WTC11 (cell line): ENCODE measurements around the gene SPOP. TPM values are rescaled to one million over a fixed set of nuclear protein-coding genes. Genes with fewer than 3 reads are reported as not detected.

Experiments used
- AFF4 ChIP-seq: sonication (generic); formaldehyde crosslinking; IDR thresholded peaks from 2 replicates; pipeline ENCODE4 v1.8.1; 2023; ENCODE audit warnings: mild to moderate bottlenecking, missing genetic modification reagents, borderline replicate concordance
- ATF1 ChIP-seq: sonication (generic); formaldehyde crosslinking; IDR thresholded peaks from 2 replicates; pipeline ENCODE4 v1.8.1; 2023; ENCODE audit warnings: mild to moderate bottlenecking, moderate library complexity, missing genetic modification reagents
- CREB1 ChIP-seq: sonication (generic); formaldehyde crosslinking; IDR thresholded peaks from 2 replicates; pipeline ENCODE4 v1.8.0; 2023; ENCODE audit warnings: mild to moderate bottlenecking, missing genetic modification reagents
- ELF4 ChIP-seq: sonication (generic); formaldehyde crosslinking; IDR thresholded peaks from 2 replicates; pipeline ENCODE4 v1.8.1; 2022; ENCODE audit warnings: low read depth, mild to moderate bottlenecking, moderate library complexity, missing genetic modification reagents
- FOXP1 ChIP-seq: sonication (generic); formaldehyde crosslinking; IDR thresholded peaks from 2 replicates; pipeline ENCODE4 v1.8.0; 2022; ENCODE audit warnings: missing genetic modification reagents, mild to moderate bottlenecking, moderate library complexity, borderline replicate concordance
- GABPB1 ChIP-seq: sonication (generic); formaldehyde crosslinking; IDR thresholded peaks from 2 replicates; pipeline ENCODE4 v1.8.1; 2023; ENCODE audit warnings: mild to moderate bottlenecking, missing genetic modification reagents
- GRHL2 ChIP-seq: fragments of 250-450 bp; sonication (Bioruptor Pico); IDR thresholded peaks from 2 replicates; pipeline ENCODE4 v1.8.0; 2022; ENCODE audit warnings: mild to moderate bottlenecking, moderate library complexity; ENCODE audit not compliant: insufficient replicate concordance, severe bottlenecking
- HMGXB4 ChIP-seq: sonication (generic); formaldehyde crosslinking; IDR thresholded peaks from 2 replicates; pipeline ENCODE4 v1.8.1; 2023; ENCODE audit warnings: mild to moderate bottlenecking, moderate library complexity, missing genetic modification reagents
- JUN ChIP-seq: sonication (generic); formaldehyde crosslinking; IDR thresholded peaks from 2 replicates; pipeline ENCODE4 v1.8.0; 2023; ENCODE audit warnings: mild to moderate bottlenecking, missing genetic modification reagents
- MYBL2 ChIP-seq: sonication (generic); formaldehyde crosslinking; IDR thresholded peaks from 2 replicates; pipeline ENCODE4 v1.8.1; 2023; ENCODE audit warnings: mild to moderate bottlenecking, moderate library complexity, missing genetic modification reagents
- NFYB ChIP-seq: sonication (generic); formaldehyde crosslinking; conservative IDR thresholded peaks from 2 replicates; pipeline ENCODE4 v1.8.0; 2022; ENCODE audit warnings: low read depth, missing genetic modification reagents
- PRRX2 ChIP-seq: fragments of 250-450 bp; sonication (Bioruptor Pico); IDR thresholded peaks from 2 replicates; pipeline ENCODE4 v1.8.0; 2021; ENCODE audit warnings: mild to moderate bottlenecking
- USF2 ChIP-seq: sonication (generic); formaldehyde crosslinking; IDR thresholded peaks from 2 replicates; pipeline ENCODE4 v1.8.1; 2023; ENCODE audit warnings: mild to moderate bottlenecking, missing genetic modification reagents, moderate library complexity
- ZBTB21 ChIP-seq: sonication (generic); formaldehyde crosslinking; IDR thresholded peaks from 2 replicates; pipeline ENCODE4 v1.8.1; 2023; ENCODE audit warnings: mild to moderate bottlenecking, missing genetic modification reagents, borderline replicate concordance
- ZNF138 ChIP-seq: sonication (generic); formaldehyde crosslinking; conservative IDR thresholded peaks from 2 replicates; pipeline ENCODE4 v1.8.1; 2022; ENCODE audit warnings: mild to moderate bottlenecking, moderate library complexity, missing genetic modification reagents
- ZNF281 ChIP-seq: sonication (generic); formaldehyde crosslinking; IDR thresholded peaks from 2 replicates; pipeline ENCODE4 v1.8.0; 2023; ENCODE audit warnings: mild to moderate bottlenecking, missing genetic modification reagents
- ZNF317 ChIP-seq: sonication (generic); formaldehyde crosslinking; IDR thresholded peaks from 2 replicates; pipeline ENCODE4 v1.8.1; 2023; ENCODE audit warnings: low read depth, mild to moderate bottlenecking, moderate library complexity, missing genetic modification reagents, borderline replicate concordance
- ZNF671 ChIP-seq: fragments of 250-450 bp; sonication (Bioruptor Pico); IDR thresholded peaks from 2 replicates; pipeline ENCODE4 v1.8.0; 2021; ENCODE audit warnings: mild to moderate bottlenecking
- total RNA-seq: library from RNA; stranded (reverse); gene quantifications from 3 replicates; pipeline ENCODE4 v1.2.3, GENCODE V29; 2021
- TF ChIP-seq, protein P1 (sequence below): sonication (generic); formaldehyde crosslinking; IDR thresholded peaks from 2 replicates; pipeline ENCODE4 v1.8.0; 2022; ENCODE audit warnings: mild to moderate bottlenecking, missing genetic modification reagents
- TF ChIP-seq, protein P2 (sequence below): fragments of 250-450 bp; sonication (Bioruptor Pico); IDR thresholded peaks from 2 replicates; pipeline ENCODE4 v1.9.0; 2021; ENCODE audit warnings: moderate library complexity, mild to moderate bottlenecking, inconsistent platforms, borderline replicate concordance
- TF ChIP-seq, protein P3 (sequence below): sonication (generic); formaldehyde crosslinking; IDR thresholded peaks from 2 replicates; pipeline ENCODE4 v1.8.0; 2022; ENCODE audit warnings: mild to moderate bottlenecking, missing genetic modification reagents
- TF ChIP-seq, protein P4 (sequence below): fragments of 200-600 bp; IDR thresholded peaks from 2 replicates; pipeline ENCODE4 v1.8.0; 2022; ENCODE audit warnings: antibody characterized with exemption

SPOP gene
- total RNA-seq, 1 experiment from 2014 or later: 19.2 TPM

- TF ChIP-seq HMGXB4 (CRISPR knock-in tag) (peak; percentile 45; the same call in 1 of the 2 replicates), ZNF671 (CRISPR knock-in tag) (no peak), JUN (0 out of 2 replicates have a peak, but pooled peaks have one; percentile 83), NFYB (peak; percentile 49; the same call in 1 of the 2 replicates), AFF4 (CRISPR knock-in tag) (peak; percentile 93), MYBL2 (CRISPR knock-in tag) (peak; percentile 88), GABPB1 (peak; percentile 63; the same call in 1 of the 2 replicates), CREB1 (CRISPR knock-in tag) (peak; percentile 91; the same call in 1 of the 2 replicates), ZNF138 (CRISPR knock-in tag) (peak; percentile 67; the same call in 1 of the 2 replicates), ATF1 (CRISPR knock-in tag) (0 out of 2 replicates have a peak, but pooled peaks have one; percentile 61), ZNF281 (CRISPR knock-in tag) (peak; percentile 85), USF2 (CRISPR knock-in tag) (no peak), ELF4 (CRISPR knock-in tag) (0 out of 2 replicates have a peak, but pooled peaks have one; percentile 89), FOXP1 (CRISPR knock-in tag) (peak; percentile 97), ZNF317 (CRISPR knock-in tag) (0 out of 2 replicates have a peak, but pooled peaks have one; percentile 48), ZBTB21 (CRISPR knock-in tag) (0 out of 2 replicates have a peak, but pooled peaks have one; percentile 68), GRHL2 (CRISPR knock-in tag) (no peak), PRRX2 (CRISPR knock-in tag) (no peak)
- TF ChIP-seq, protein P1, sequence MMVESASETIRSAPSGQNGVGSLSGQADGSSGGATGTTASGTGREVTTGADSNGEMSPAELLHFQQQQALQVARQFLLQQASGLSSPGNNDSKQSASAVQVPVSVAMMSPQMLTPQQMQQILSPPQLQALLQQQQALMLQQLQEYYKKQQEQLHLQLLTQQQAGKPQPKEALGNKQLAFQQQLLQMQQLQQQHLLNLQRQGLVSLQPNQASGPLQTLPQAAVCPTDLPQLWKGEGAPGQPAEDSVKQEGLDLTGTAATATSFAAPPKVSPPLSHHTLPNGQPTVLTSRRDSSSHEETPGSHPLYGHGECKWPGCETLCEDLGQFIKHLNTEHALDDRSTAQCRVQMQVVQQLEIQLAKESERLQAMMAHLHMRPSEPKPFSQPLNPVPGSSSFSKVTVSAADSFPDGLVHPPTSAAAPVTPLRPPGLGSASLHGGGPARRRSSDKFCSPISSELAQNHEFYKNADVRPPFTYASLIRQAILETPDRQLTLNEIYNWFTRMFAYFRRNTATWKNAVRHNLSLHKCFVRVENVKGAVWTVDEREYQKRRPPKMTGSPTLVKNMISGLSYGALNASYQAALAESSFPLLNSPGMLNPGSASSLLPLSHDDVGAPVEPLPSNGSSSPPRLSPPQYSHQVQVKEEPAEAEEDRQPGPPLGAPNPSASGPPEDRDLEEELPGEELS: peak; percentile 95
- TF ChIP-seq, protein P2, sequence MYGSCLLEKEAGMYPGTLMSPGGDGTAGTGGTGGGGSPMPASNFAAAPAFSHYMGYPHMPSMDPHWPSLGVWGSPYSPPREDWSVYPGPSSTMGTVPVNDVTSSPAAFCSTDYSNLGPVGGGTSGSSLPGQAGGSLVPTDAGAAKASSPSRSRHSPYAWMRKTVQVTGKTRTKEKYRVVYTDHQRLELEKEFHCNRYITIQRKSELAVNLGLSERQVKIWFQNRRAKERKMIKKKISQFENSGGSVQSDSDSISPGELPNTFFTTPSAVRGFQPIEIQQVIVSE (CRISPR knock-in tag): no peak
- TF ChIP-seq, protein P3, sequence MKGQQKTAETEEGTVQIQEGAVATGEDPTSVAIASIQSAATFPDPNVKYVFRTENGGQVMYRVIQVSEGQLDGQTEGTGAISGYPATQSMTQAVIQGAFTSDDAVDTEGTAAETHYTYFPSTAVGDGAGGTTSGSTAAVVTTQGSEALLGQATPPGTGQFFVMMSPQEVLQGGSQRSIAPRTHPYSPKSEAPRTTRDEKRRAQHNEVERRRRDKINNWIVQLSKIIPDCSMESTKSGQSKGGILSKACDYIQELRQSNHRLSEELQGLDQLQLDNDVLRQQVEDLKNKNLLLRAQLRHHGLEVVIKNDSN (CRISPR knock-in tag): peak; percentile 78; the same call in 1 of the 2 replicates
- TF ChIP-seq, protein P4, sequence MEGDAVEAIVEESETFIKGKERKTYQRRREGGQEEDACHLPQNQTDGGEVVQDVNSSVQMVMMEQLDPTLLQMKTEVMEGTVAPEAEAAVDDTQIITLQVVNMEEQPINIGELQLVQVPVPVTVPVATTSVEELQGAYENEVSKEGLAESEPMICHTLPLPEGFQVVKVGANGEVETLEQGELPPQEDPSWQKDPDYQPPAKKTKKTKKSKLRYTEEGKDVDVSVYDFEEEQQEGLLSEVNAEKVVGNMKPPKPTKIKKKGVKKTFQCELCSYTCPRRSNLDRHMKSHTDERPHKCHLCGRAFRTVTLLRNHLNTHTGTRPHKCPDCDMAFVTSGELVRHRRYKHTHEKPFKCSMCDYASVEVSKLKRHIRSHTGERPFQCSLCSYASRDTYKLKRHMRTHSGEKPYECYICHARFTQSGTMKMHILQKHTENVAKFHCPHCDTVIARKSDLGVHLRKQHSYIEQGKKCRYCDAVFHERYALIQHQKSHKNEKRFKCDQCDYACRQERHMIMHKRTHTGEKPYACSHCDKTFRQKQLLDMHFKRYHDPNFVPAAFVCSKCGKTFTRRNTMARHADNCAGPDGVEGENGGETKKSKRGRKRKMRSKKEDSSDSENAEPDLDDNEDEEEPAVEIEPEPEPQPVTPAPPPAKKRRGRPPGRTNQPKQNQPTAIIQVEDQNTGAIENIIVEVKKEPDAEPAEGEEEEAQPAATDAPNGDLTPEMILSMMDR: no peak
Measured at GRCh38 chr17:49677933-49678847, at the start of gene SPOP (continued).
